OCI-LY3 (cell line): Measurements from ENCODE around the gene DNAH1.

Experiments
- H2AFZ ChIP-seq: fragments of 200-600, 300-600 bp; shearing (Covaris generic); 2 replicates; pipeline ENCODE4 v1.6.0; 2014; ENCODE audit warnings: antibody characterized with exemption, low read depth, low read length
- H3K27ac ChIP-seq: fragments of 200-600, 300-600 bp; sonication (generic); 2 replicates; pipeline ENCODE4 v1.5.1; 2014; ENCODE audit warnings: mild to moderate bottlenecking, low read length, moderate library complexity, mixed read lengths
- H3K27me3 ChIP-seq: fragments of 200-600, 300-600 bp; sonication (generic); 2 replicates; pipeline ENCODE4 v1.6.1; 2014; ENCODE audit warnings: low read depth, low read length, mixed read lengths
- H3K36me3 ChIP-seq: fragments of 200-600, 300-600 bp; sonication (generic); replicated peaks from 2 replicates; pipeline ENCODE3; 2014; ENCODE audit warnings: low read depth, low read length, mixed read lengths
- H3K4me1 ChIP-seq: fragments of 300-600, 200-600 bp; sonication (generic); 2 replicates; pipeline ENCODE4 v1.6.1; 2014; ENCODE audit warnings: low read length, mixed read lengths
- H3K4me2 ChIP-seq: fragments of 200-600, 300-600 bp; sonication (generic); 2 replicates; pipeline ENCODE4 v1.6.1; 2014; ENCODE audit warnings: low read length, mixed read lengths
- H3K4me3 ChIP-seq: fragments of 300-600, 200-600 bp; sonication (generic); 2 replicates; pipeline ENCODE4 v1.5.1; 2014; ENCODE audit warnings: antibody characterized with exemption, mild to moderate bottlenecking, low read length, moderate library complexity
- H3K79me2 ChIP-seq: fragments of 300-600, 200-600 bp; shearing (Covaris generic); 2 replicates; pipeline ENCODE4 v1.6.1; 2014; ENCODE audit warnings: mild to moderate bottlenecking, low read length, mixed read lengths
- H3K9ac ChIP-seq: fragments of 300-600, 200-600 bp; shearing (Covaris generic); 2 replicates; pipeline ENCODE4 v1.6.0; 2014; ENCODE audit warnings: mild to moderate bottlenecking, low read length, moderate library complexity
- H3K9me3 ChIP-seq: fragments of 200-600, 300-600 bp; shearing (Covaris generic); 2 replicates; pipeline ENCODE4 v1.6.1; 2014; ENCODE audit warnings: low read length, mixed read lengths; ENCODE audit not compliant: insufficient read depth
- H4K20me1 ChIP-seq: fragments of 200-600, 300-600 bp; sonication (generic); 2 replicates; pipeline ENCODE4 v1.6.1; 2016; ENCODE audit warnings: low read length, mixed read lengths; ENCODE audit not compliant: insufficient read depth
- EZH2phosphoT487 ChIP-seq: fragments of 200-600 bp; shearing (Covaris generic); IDR thresholded peaks from 2 replicates; pipeline ENCODE4 v1.6.1; 2018; ENCODE audit warnings: antibody characterized with exemption, mixed run types, low read depth
- TF ChIP-seq, protein P1 (sequence below): fragments of 200-600, 300-600 bp; sonication (generic); IDR thresholded peaks from 2 replicates; pipeline ENCODE4 v1.5.1; 2014; ENCODE audit warnings: antibody characterized with exemption, low read length, low read depth

DNAH1 gene

DNA sequence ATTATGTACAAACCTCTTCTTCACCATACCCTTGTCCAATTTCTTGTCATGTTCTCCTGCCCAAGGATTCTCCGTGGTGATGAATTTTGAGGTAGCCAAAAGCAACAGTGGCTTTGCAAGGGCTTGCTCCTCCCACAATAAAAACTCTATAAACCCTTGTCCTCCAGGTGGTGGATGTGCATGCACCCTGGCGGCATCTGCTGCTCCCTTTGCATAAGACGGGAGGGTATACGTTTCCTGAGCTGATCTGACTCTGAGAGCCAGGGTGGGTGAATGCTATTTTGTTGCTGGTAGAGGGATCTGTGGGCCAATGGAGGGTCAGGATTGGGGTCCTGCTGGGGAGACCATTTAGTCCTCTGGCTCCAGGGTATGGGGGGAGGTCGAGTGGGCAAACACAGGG lies 5.4 kb downstream of the DNAH1 start:
- H3K4me2 ChIP-seq = no peak overlapping the region
- H3K9me3 ChIP-seq = no peaks in the 10 kb centered on the region
- no peaks in the 10 kb centered on the region for H4K20me1 ChIP-seq
- no peak overlapping the region for H2AFZ ChIP-seq
- TF ChIP-seq, protein P1, sequence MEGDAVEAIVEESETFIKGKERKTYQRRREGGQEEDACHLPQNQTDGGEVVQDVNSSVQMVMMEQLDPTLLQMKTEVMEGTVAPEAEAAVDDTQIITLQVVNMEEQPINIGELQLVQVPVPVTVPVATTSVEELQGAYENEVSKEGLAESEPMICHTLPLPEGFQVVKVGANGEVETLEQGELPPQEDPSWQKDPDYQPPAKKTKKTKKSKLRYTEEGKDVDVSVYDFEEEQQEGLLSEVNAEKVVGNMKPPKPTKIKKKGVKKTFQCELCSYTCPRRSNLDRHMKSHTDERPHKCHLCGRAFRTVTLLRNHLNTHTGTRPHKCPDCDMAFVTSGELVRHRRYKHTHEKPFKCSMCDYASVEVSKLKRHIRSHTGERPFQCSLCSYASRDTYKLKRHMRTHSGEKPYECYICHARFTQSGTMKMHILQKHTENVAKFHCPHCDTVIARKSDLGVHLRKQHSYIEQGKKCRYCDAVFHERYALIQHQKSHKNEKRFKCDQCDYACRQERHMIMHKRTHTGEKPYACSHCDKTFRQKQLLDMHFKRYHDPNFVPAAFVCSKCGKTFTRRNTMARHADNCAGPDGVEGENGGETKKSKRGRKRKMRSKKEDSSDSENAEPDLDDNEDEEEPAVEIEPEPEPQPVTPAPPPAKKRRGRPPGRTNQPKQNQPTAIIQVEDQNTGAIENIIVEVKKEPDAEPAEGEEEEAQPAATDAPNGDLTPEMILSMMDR = no peak
- TF ChIP-seq EZH2phosphoT487 = no peak
- H3K9ac ChIP-seq = no peak overlapping the region
- no peak overlapping the region for H3K4me3 ChIP-seq
- peaks cover 10% of the 10 kb centered on the region for H3K4me1 ChIP-seq
- H3K79me2 ChIP-seq = no peaks in the 10 kb centered on the region
- H3K27me3 ChIP-seq = peaks cover 9% of the 10 kb centered on the region; the same call in 1 of the 2 replicates
- H3K27ac ChIP-seq = no peak overlapping the region
- H3K36me3 ChIP-seq = no peaks in the 10 kb centered on the region

DNA sequence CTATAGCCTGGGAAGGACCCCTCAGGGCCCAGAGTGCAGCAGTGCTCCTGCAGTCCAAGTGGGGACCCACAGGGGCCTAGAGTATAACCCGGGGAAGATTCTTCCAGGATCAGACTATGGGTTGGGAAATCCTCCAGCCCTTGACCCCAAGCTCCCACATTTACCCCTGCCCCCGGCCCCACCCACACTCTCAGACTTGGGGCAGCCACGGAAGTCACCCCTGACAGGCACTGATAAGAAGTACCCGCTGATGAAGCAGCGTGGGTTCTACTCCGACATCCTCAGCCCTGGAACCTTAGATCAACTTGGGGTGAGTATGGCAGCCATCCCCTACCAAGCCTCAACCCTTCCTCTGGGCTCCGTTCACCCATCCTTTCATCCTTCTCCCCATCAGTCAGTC lies 6.3 kb downstream of the DNAH1 start:
- H3K27ac ChIP-seq = no peak overlapping the region
- H3K27me3 ChIP-seq = peaks cover 9% of the 10 kb centered on the region; the same call in 1 of the 2 replicates
- no peaks in the 10 kb centered on the region for H3K9me3 ChIP-seq
- H3K4me3 ChIP-seq = no peak overlapping the region
- no peaks in the 10 kb centered on the region for H3K79me2 ChIP-seq
- no peak overlapping the region for H3K4me2 ChIP-seq
- H3K36me3 ChIP-seq = no peaks in the 10 kb centered on the region
- no peak overlapping the region for H3K9ac ChIP-seq
- H4K20me1 ChIP-seq = no peaks in the 10 kb centered on the region
- no peak overlapping the region for H2AFZ ChIP-seq
- H3K4me1 ChIP-seq = peaks cover under 1% of the 10 kb centered on the region; the same call in 1 of the 2 replicates
- TF ChIP-seq, protein P1 = no peak
- no peak for TF ChIP-seq EZH2phosphoT487

DNA sequence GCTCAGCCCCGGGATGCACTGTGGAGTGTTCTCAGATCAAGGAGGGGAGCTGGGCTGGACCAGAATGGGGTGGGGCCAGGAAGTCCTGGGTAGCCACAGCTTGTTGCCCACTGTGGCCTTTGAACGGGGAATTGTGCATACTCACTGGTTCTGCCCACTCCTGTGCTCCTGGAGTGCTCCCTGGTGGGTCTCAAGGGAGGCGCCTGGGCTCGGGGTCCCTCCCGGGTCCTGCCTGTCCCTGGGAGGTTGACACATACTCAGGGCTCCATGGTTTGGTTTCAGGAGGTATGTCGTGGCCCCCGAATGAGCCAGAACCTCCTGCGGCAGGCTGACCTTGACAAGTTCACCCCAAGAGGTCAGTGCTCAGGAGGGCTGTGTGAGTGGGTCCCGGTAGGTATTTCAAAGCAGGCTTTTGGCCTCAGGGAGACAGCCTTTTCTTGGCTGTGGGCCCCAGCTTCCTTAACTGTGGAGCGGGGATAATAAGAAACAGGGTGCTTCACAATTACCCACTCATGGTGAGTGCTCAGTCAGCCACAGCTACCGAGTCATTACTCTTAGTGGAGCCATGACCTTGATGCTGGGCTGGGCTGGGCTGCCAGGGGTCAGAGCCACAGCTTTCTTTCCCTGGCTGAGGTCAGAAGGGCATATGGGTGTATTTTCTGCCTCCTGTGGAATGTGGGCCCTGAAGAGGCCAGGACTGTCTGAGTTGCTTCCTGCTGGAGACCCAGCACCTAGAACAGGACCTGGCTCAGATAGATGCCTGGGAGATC lies 7.6 kb downstream of the DNAH1 start:
- Histone ChIP-seq H3K4me2 (no peak overlapping the region), H3K4me1 (no peaks in the 10 kb centered on the region), H2AFZ (no peak overlapping the region), H3K4me3 (no peak overlapping the region), H3K36me3 (no peaks in the 10 kb centered on the region), H3K27ac (no peak overlapping the region), H3K79me2 (no peaks in the 10 kb centered on the region), H3K27me3 (peaks cover 5% of the 10 kb centered on the region; the same call in 1 of the 2 replicates), H4K20me1 (no peaks in the 10 kb centered on the region), H3K9ac (no peak overlapping the region), H3K9me3 (no peaks in the 10 kb centered on the region)
- TF ChIP-seq, protein P1 = no peak
- TF ChIP-seq EZH2phosphoT487 = no peak

DNA sequence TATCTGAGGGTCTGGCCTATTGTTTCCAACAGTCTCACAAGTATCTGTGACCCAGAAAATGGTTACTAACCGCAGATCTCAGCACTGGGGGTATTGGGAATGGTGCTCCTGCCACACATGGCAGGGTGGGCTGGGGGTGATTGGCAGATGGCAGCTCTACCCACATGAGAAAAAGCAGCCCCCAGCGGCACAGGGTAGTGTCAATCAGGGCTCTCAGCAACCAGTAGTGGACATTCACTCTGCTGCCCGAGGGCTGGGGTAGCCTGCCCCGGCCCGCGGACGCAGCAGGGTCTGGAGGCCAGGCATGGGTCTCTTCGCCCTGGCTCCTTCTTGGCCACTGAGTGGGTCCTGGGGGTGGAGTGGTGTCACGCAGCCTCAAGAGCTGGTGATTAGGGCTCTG lies 8.6 kb downstream of the DNAH1 start:
- Histone ChIP-seq H3K4me1 (no peaks in the 10 kb centered on the region), H3K27me3 (no peaks in the 10 kb centered on the region), H3K27ac (no peak overlapping the region), H2AFZ (no peak overlapping the region), H3K79me2 (no peaks in the 10 kb centered on the region), H4K20me1 (no peaks in the 10 kb centered on the region), H3K9me3 (no peaks in the 10 kb centered on the region), H3K36me3 (no peaks in the 10 kb centered on the region), H3K4me3 (no peak overlapping the region), H3K4me2 (no peak overlapping the region), H3K9ac (no peak overlapping the region)
- TF ChIP-seq, protein P1 = no peak
- TF ChIP-seq EZH2phosphoT487 = no peak
